Head of caudate nucleus (tissue), 42 donors: Measurements from ENCODE around the gene ARHGAP27.

Experiments used
- DNase-seq, 42 donors: peaks; one replicate each; pipeline versions ENCODE4 v3.0.0 to v3.0.0-alpha.2; 2020 to 2021; ENCODE audit warnings: mixed read lengths in 7 of 42
- intact Hi-C: fragments of 100-400 bp; cut with DNase I; formaldehyde crosslinking; loops from one replicate; pipeline ENCODE4 v1.15.0; 2022

ARHGAP27 gene

GRCh38 chr17:45411348-45412105 is 21.1 kb downstream of the ARHGAP27 start:
- intact Hi-C loops, result no loop called here
- no peak for DNase-seq

- peak in 16 of 42 donors; percentile 16 to 60 (median 40) for DNase-seq
- intact Hi-C loops, result no loop called here
Observed at GRCh38 chr17:45410144-45411091, 22.3 kb downstream of the ARHGAP27 start.

- intact Hi-C loops, result no loop called here
- DNase-seq, result no peak
Observed at GRCh38 chr17:45409659-45410076, 23.0 kb downstream of the ARHGAP27 start.

- intact Hi-C loops, result no loop called here
- no peak for DNase-seq
Observed at GRCh38 chr17:45408611-45409421, 23.9 kb downstream of the ARHGAP27 start.

- no peak for DNase-seq
- intact Hi-C loops, result no loop called here
Observed at GRCh38 chr17:45406107-45406506, 26.6 kb downstream of the ARHGAP27 start.

- intact Hi-C loops, result no loop called here
- DNase-seq, result no peak
Observed at GRCh38 chr17:45405250-45406086, 27.2 kb downstream of the ARHGAP27 start.

- intact Hi-C loops, result no loop called here
Observed at GRCh38 chr17:45404870-45405249, 27.8 kb downstream of the ARHGAP27 start.

GRCh38 chr17:45403906-45404490 is 28.7 kb downstream of the ARHGAP27 start:
- DNase-seq, result no peak
- intact Hi-C loops, result no loop called here

More at GRCh38 chr17:45404870-45405249, 27.8 kb downstream of the ARHGAP27 start:
- no peak for DNase-seq

GRCh38 chr17:45402916-45403315 is 29.8 kb downstream of the ARHGAP27 start:
- intact Hi-C loops, result no loop called here
- DNase-seq, result no peak

- intact Hi-C loops, result no loop called here
- DNase-seq, result no peak
Observed at GRCh38 chr17:45398800-45399199, 33.9 kb downstream of the ARHGAP27 start.

GRCh38 chr17:45397796-45398195 is 34.9 kb downstream of the ARHGAP27 start:
- intact Hi-C loops, result no loop called here
- no peak for DNase-seq

GRCh38 chr17:45396496-45397205 is 36.0 kb downstream of the ARHGAP27 start:
- intact Hi-C loops, result no loop called here
- no peak for DNase-seq

- no peak for DNase-seq
- intact Hi-C loops, result no loop called here
Observed at GRCh38 chr17:45395569-45396415, 36.9 kb downstream of the ARHGAP27 start.

GRCh38 chr17:45394913-45395568 is 37.6 kb downstream of the ARHGAP27 start:
- intact Hi-C loops, result no loop called here
- DNase-seq, result peak in 40 of 42 donors; percentile 36 to 84 (median 63)

GRCh38 chr17:45394564-45394912 is 38.1 kb downstream of the ARHGAP27 start:
- DNase-seq, result no peak
- intact Hi-C loops, result no loop called here

GRCh38 chr17:45394091-45394490 is 38.6 kb downstream of the ARHGAP27 start:
- intact Hi-C loops, result no loop called here
- no peak for DNase-seq
